IPS-11a (cell line): ENCODE measurements around the gene ACVR1.
A peak's percentile ranks its signal among the peaks of the same experiment; 100 is the strongest.
"Not testable (repeated sequence)": the region's sequence is repeated elsewhere in the genome, so short reads cannot be mapped to it uniquely, and the experiment has no call there.

ENCODE experiments used
- H3K4me3 ChIP-seq: one replicate; pipeline ENCODE4 v1.5.1; 2013; ENCODE audit warnings: low read depth, low read length, control low read depth

Gene ACVR1

GRCh38 chr2:157894694-157895435, 18.7 kb upstream of the ACVR1 start:
- H3K4me3 ChIP-seq, result no peak overlapping the region

- H3K4me3 ChIP-seq, result no peak overlapping the region
Measured at GRCh38 chr2:157893611-157894010, 17.5 kb upstream of the ACVR1 start.

GRCh38 chr2:157891643-157892041, 15.5 kb upstream of the ACVR1 start:
- no peak overlapping the region for H3K4me3 ChIP-seq

- H3K4me3 ChIP-seq, result no peak overlapping the region
Measured at GRCh38 chr2:157890969-157891642, 15.0 kb upstream of the ACVR1 start.

GRCh38 chr2:157887946-157888345, 11.8 kb upstream of the ACVR1 start:
- H3K4me3 ChIP-seq, result no peak overlapping the region

GRCh38 chr2:157884533-157884932, 8.4 kb upstream of the ACVR1 start:
- not testable (repeated sequence) for H3K4me3 ChIP-seq

GRCh38 chr2:157880927-157881326, 4.8 kb upstream of the ACVR1 start:
- no peak overlapping the region for H3K4me3 ChIP-seq

GRCh38 chr2:157877761-157878400, 1.8 kb upstream of the ACVR1 start:
- no peak overlapping the region for H3K4me3 ChIP-seq

GRCh38 chr2:157876786-157877138, 632 bp upstream of the ACVR1 start:
- H3K4me3 ChIP-seq, result peak overlapping the region; percentile 73

GRCh38 chr2:157875641-157876065, 477 bp downstream of the ACVR1 start:
- H3K4me3 ChIP-seq, result peak overlapping the region; percentile 73

- H3K4me3 ChIP-seq, result peak overlapping the region; percentile 73
Measured at GRCh38 chr2:157874997-157875640, 1.0 kb downstream of the ACVR1 start.

GRCh38 chr2:157874348-157874747, 1.8 kb downstream of the ACVR1 start:
- H3K4me3 ChIP-seq, result peak overlapping the region; percentile 73

- no peak overlapping the region for H3K4me3 ChIP-seq
Measured at GRCh38 chr2:157872791-157873190, 3.3 kb downstream of the ACVR1 start.

GRCh38 chr2:157871415-157871814, 4.7 kb downstream of the ACVR1 start:
- no peak overlapping the region for H3K4me3 ChIP-seq

GRCh38 chr2:157868993-157869392, 7.1 kb downstream of the ACVR1 start:
- H3K4me3 ChIP-seq, result no peak overlapping the region

- no peak overlapping the region for H3K4me3 ChIP-seq
Measured at GRCh38 chr2:157867703-157868102, 8.4 kb downstream of the ACVR1 start.

GRCh38 chr2:157866666-157867642, 9.2 kb downstream of the ACVR1 start:
- H3K4me3 ChIP-seq, result no peak overlapping the region

- no peak overlapping the region for H3K4me3 ChIP-seq
Measured at GRCh38 chr2:157866202-157866601, 9.9 kb downstream of the ACVR1 start.

- H3K4me3 ChIP-seq, result no peak overlapping the region
Measured at GRCh38 chr2:157864857-157865430, 11.2 kb downstream of the ACVR1 start.

GRCh38 chr2:157858846-157859245, 17.3 kb downstream of the ACVR1 start:
- no peak overlapping the region for H3K4me3 ChIP-seq
